Adipocyte (in vitro differentiated cells): ENCODE data around the gene IP6K2.
A peak's percentile ranks its signal among the peaks of the same experiment; 100 is the strongest.
"Not testable (repeated sequence)": the region's sequence is repeated elsewhere in the genome, so short reads cannot be mapped to it uniquely, and the experiment has no call there.

ENCODE experiments used
- DNase-seq: peaks from one replicate; pipeline ENCODE4 v3.0.0-alpha.2; 2015; ENCODE audit warnings: low read depth
- H3K27me3 ChIP-seq: replicated peaks from 2 replicates; pipeline ENCODE4 v1.7.0; 2013; ENCODE audit warnings: mild to moderate bottlenecking, low read length, moderate library complexity; ENCODE audit not compliant: control insufficient read depth, insufficient read depth
- H3K36me3 ChIP-seq: 2 replicates; pipeline ENCODE4 v1.7.0; 2013; ENCODE audit warnings: low read length, mild to moderate bottlenecking, moderate library complexity; ENCODE audit not compliant: control insufficient read depth, insufficient read depth, severe bottlenecking
- H3K4me1 ChIP-seq: 2 replicates; pipeline ENCODE4 v1.7.0; 2013; ENCODE audit warnings: mild to moderate bottlenecking, low read length, moderate library complexity; ENCODE audit not compliant: control insufficient read depth, insufficient read depth
- H3K4me3 ChIP-seq: 2 replicates; pipeline ENCODE4 v1.7.0; 2013; ENCODE audit warnings: mild to moderate bottlenecking, low read length, moderate library complexity
- H3K9ac ChIP-seq: 2 replicates; pipeline ENCODE4 v1.7.0; 2013; ENCODE audit warnings: mild to moderate bottlenecking, low read length, moderate library complexity
- H3K9me3 ChIP-seq: 2 replicates; pipeline ENCODE4 v1.7.0; 2013; ENCODE audit warnings: mild to moderate bottlenecking, low read length, moderate library complexity; ENCODE audit not compliant: control insufficient read depth

IP6K2 gene, protein sequence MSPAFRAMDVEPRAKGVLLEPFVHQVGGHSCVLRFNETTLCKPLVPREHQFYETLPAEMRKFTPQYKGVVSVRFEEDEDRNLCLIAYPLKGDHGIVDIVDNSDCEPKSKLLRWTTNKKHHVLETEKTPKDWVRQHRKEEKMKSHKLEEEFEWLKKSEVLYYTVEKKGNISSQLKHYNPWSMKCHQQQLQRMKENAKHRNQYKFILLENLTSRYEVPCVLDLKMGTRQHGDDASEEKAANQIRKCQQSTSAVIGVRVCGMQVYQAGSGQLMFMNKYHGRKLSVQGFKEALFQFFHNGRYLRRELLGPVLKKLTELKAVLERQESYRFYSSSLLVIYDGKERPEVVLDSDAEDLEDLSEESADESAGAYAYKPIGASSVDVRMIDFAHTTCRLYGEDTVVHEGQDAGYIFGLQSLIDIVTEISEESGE

DNA sequence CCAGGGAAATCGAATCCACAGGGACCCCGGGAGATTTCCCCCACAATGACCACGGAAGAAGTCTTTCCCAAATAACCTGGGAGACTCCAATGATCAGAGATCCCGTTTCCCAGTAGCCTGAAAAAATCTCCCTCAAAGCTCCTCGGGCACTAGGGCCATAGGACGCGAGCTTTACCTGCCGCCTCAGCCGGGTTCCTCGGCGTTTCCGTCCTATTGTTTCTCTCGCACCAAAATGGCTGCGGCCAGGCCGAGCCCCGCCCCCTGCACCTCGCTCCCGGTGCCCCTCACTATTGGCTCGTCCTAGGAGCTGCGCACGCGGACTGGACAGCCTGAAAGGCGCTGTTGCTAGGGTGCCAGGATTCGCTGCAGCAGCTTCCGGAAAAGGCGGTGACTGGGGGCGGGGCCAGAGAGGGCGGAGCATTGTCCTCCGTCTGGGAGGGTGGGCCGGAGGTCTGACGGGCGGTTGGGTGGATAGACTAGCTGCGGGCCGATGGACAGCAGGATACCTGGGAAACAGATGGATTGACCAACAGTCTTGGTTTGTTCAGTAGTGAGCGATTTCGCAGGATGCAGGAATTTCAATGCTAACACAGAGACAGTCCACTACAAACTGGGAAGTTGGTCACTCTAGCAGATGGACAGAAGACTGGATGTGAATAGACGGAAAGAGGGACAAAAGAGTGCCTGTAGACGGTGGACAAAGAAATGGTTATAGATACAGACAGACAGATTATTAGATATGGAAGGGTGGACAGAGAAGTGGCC is at the start of gene IP6K2:
Gene IP6K2 (minus strand): TSS at position 240 of the 765 bp plus-strand sequence. CDS start 21,930 bp downstream, outside the sequence.
- peaks cover 18% of the 10 kb centered on the region for H3K36me3 ChIP-seq
- peaks cover 11% of the 10 kb centered on the region for H3K4me1 ChIP-seq
- no peaks in the 10 kb centered on the region for H3K27me3 ChIP-seq
- peak within 1 kb of the TSS; percentile 99 for H3K9ac ChIP-seq
- H3K4me3 ChIP-seq = peak within 1 kb of the TSS; percentile 100
- no peaks in the 10 kb centered on the region for H3K9me3 ChIP-seq
- peak; percentile 100 for DNase-seq

DNA sequence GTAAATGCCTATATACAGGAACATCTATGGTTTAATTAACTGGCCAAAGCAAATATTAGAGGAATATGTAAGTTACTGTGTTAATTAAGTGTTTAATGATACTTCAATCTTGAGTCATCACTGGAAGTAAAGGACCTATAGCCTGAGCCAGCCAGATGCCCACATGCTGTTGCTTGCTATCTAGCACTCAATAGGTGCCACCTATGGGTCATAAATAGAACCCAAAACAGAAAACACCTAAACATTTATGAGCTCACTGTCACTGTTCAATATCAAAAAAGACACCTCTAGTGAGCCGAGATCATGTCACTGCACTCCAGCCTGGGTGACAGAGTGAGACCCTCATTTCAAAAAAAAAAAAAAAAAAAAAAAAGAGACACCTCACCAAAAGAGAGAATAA is 48.4 kb upstream of the IP6K2 start:
- Histone ChIP-seq H3K9me3 (no peaks in the 10 kb centered on the region), H3K9ac (no peak overlapping the region), H3K36me3 (peaks cover 64% of the 10 kb centered on the region), H3K4me1 (no peaks in the 10 kb centered on the region), H3K27me3 (no peaks in the 10 kb centered on the region), H3K4me3 (no peak overlapping the region)
- peak; percentile 11 for DNase-seq

DNA sequence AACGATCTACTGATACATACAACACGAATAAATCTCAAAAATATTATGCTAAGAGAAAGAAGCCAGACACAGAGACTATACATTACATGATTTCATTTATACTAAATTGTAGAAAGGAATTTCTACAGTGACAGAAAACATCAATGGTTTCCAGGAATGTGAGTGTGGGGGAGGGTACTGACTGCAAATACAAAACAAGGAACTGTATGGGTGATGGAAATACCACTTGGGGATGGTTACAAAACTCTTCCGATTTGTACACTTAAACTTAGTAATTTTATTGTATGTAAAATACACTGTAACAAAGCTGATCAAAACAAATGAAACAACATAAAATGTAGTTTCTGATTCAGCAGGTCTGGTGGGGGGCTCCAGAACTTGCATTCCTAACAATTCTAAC is 45.8 kb upstream of the IP6K2 start:
- no peak for DNase-seq
- H3K4me3 ChIP-seq = no peak overlapping the region
- H3K9me3 ChIP-seq = no peaks in the 10 kb centered on the region
- no peak overlapping the region for H3K9ac ChIP-seq
- H3K27me3 ChIP-seq = no peaks in the 10 kb centered on the region
- no peaks in the 10 kb centered on the region for H3K4me1 ChIP-seq
- peaks cover 74% of the 10 kb centered on the region for H3K36me3 ChIP-seq

DNA sequence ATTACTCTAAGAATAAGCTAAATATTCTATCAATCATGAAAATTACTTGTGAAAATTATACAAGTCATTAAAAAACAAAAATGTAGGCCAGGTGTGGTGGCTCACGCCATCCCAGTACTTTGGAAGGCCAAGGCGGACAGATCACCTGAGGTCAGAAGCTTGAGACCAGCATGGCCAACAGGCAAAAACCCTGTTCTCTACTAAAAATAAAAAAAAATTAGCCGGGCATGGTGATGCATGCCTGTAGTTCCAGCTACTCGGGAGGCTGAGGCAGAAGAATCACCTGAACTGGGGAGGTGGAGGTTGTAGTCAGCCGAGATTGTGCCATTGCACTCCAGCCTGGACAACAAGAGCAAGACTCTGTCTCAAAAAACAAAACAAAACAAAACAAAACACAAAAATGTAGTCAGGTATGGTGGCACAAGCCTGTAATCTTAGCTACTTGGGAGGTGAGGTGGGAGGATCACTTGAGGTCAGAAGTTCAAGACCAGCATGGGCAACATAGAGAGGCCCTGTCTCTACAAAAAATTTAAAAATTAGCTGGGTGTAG is 43.0 kb upstream of the IP6K2 start:
- not testable (repeated sequence) for H3K9ac ChIP-seq, H3K4me1 ChIP-seq, H3K27me3 ChIP-seq, H3K9me3 ChIP-seq, H3K4me3 ChIP-seq, DNase-seq
- peaks cover 84% of the 10 kb centered on the region for H3K36me3 ChIP-seq

DNA sequence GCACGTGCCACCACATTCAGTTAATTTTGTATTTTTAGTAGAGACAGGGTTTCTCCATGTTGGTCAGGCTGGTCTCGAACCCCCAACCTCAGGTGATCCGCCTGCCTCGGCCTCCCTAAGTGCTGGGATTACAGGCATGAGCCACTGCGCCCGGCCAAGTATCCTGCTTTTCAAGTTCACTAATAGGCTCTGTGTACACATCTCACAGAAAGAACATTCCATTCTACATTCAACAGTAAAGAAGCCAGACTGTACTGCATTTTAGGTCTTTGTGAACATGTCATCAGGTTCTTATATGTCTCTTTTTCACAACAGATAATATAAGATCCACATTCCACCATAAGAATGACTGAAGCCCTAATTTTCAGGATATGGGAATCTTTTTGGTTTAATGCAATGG is 42.5 kb upstream of the IP6K2 start:
- peak; percentile 22 for DNase-seq
- H3K9me3 ChIP-seq, H3K4me1 ChIP-seq, H3K4me3 ChIP-seq, H3K27me3 ChIP-seq, H3K9ac ChIP-seq: not testable (repeated sequence)
- peaks cover 80% of the 10 kb centered on the region for H3K36me3 ChIP-seq

DNA sequence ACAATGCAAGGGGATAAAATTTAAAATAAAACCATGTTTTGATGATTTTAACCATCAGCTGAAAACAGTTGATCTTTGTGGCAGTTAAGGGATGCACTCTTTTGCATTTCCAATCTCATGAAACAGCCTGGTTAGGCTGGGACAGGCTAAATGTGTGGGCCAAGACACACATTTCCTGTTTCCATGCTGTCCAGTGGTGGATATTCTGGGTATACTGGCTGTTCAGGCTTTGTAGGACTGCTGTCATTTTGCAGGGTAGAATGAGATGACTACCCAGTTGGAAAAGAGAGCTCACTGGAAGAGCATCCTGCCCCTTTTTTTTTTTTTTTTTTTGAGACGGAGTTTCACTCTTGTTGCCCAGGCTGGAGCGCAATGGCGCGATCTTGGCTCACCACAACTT is 42.0 kb upstream of the IP6K2 start:
- Histone ChIP-seq H3K4me1 (peaks cover 3% of the 10 kb centered on the region), H3K9me3 (no peaks in the 10 kb centered on the region), H3K4me3 (no peak overlapping the region), H3K9ac (no peak overlapping the region), H3K27me3 (no peaks in the 10 kb centered on the region), H3K36me3 (peaks cover 80% of the 10 kb centered on the region)
- no peak for DNase-seq

DNA sequence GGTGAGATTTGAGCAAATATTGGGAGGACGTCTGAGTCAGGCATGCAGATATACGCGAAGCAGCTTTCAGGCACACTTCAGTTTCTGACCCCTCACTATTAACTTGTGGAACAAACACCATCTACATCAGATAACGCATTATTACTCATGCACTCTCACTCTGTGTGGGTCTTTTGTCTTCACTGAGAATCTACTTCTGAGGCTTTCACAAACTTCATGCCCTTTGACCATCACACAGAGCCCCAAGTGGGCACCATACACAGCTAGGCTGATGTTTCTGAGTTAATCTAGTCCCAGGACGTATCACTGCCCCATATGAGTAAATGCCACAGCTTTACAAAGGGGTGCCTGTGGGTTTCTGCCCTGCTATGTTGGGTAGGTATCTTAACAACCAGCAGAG is 39.6 kb upstream of the IP6K2 start:
- no peaks in the 10 kb centered on the region for H3K27me3 ChIP-seq
- no peaks in the 10 kb centered on the region for H3K9me3 ChIP-seq
- DNase-seq = no peak
- no peak overlapping the region for H3K9ac ChIP-seq
- peaks cover 3% of the 10 kb centered on the region for H3K4me1 ChIP-seq
- H3K36me3 ChIP-seq = peaks cover 76% of the 10 kb centered on the region
- no peak overlapping the region for H3K4me3 ChIP-seq

DNA sequence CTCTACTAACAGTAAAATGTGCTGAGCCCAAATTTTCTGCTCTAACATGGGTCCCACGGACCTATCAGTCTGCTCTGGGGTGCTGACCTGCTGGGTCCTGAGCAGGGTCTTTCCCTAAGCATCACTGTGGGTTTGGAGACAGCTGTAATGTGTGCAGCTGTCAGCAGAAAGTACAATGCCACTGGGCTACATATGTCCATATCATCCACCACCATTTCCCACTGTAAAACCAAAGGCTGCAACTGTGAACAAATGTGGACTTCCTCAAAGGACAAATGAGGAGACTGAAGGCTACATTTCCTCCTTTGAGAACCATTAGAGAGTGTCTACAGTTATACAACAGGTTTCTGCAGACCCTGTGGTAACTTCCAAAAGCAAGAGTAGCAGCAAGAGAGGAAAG is 33.8 kb upstream of the IP6K2 start:
- no peak overlapping the region for H3K4me3 ChIP-seq
- no peaks in the 10 kb centered on the region for H3K9me3 ChIP-seq
- peaks cover 14% of the 10 kb centered on the region for H3K4me1 ChIP-seq
- H3K36me3 ChIP-seq = peaks cover 83% of the 10 kb centered on the region
- H3K27me3 ChIP-seq = no peaks in the 10 kb centered on the region
- DNase-seq = no peak
- no peak overlapping the region for H3K9ac ChIP-seq

DNA sequence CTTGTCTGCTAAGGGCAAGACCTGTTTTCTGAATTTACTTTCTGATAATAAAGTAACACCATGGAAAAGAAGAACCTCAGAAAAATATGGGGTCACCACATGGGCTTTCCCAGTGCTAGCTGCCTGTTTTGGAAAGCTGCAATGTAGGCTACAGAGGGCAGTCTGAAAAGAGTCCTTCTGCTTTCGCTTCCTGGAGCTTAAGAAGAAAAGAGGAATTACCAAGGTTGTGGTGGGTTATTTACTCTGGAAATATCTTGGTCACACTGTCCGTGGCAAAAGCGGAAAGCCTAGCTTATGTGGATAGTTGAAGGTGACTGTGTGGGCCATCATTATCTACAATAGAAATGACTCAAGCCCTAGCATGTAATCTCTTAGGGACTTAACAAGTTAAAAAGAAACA is 31.7 kb upstream of the IP6K2 start:
- H3K4me3 ChIP-seq = no peak overlapping the region
- H3K9me3 ChIP-seq = peaks cover 5% of the 10 kb centered on the region
- peaks cover 77% of the 10 kb centered on the region for H3K36me3 ChIP-seq
- H3K27me3 ChIP-seq = no peaks in the 10 kb centered on the region
- DNase-seq = no peak
- no peak overlapping the region for H3K9ac ChIP-seq
- H3K4me1 ChIP-seq = peaks cover 11% of the 10 kb centered on the region

DNA sequence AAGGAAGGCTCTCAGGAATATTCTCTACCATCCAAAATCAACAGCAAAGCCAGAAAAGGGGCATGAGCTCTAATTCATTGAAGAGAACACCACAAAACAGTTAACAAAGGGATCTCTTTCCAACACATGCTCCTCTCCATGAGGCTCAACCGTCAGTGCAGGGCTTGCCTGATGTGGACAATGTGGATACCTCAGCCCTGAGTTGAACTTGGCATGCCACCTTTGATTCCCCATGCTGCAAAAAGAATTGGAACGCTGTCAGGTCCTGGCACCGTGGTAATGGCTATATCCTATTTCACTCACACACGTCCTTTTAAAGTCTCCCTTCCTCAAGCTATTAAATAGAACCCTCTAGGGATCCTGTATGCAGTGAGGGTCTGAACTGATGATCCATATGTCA is 30.7 kb upstream of the IP6K2 start:
- H3K36me3 ChIP-seq = peaks cover 71% of the 10 kb centered on the region
- H3K27me3 ChIP-seq = no peaks in the 10 kb centered on the region
- no peak for DNase-seq
- peaks cover 11% of the 10 kb centered on the region for H3K4me1 ChIP-seq
- H3K4me3 ChIP-seq = no peak overlapping the region
- H3K9me3 ChIP-seq = peaks cover 5% of the 10 kb centered on the region
- H3K9ac ChIP-seq = no peak overlapping the region

DNA sequence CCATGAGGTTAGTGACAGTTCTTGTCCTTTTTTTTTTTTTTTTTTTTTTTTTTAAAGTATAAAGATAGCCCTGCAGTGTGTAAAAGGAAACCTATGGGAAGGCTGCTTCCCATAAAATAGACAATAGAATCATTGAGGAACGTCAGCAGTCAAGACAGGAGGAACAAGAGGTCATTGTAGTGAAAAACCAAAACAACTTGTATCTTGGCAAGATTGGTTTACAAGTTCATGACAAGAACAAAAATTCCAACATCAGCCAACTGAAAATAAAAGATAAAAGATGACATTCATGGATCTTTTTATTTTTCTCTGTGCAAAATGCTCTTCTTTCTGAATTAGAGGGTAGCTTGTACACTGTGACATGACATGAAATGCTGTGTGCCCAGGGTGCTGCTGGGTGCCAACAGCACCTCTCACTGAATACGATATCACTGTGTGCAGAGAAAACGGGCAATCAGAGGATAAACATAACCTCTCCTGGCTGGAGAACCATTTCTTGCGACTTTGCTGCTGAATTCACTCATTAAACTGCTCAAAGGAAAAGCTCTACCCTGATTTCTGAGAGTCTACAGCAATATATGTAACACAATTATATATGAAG is 30.1 kb upstream of the IP6K2 start:
- peaks cover 5% of the 10 kb centered on the region for H3K9me3 ChIP-seq
- peaks cover 14% of the 10 kb centered on the region for H3K4me1 ChIP-seq
- no peak for DNase-seq
- peaks cover 66% of the 10 kb centered on the region for H3K36me3 ChIP-seq
- H3K27me3 ChIP-seq = no peaks in the 10 kb centered on the region
- no peak overlapping the region for H3K4me3 ChIP-seq
- H3K9ac ChIP-seq = no peak overlapping the region
